Esophagus muscularis mucosa (tissue), 4 donors: ENCODE data around the gene POLR2C. TPM values are rescaled to one million over a fixed set of nuclear protein-coding genes. Genes with fewer than 3 reads are reported as not detected.

Source experiments
- DNase-seq: peaks from one replicate; pipeline ENCODE4 v3.0.0-alpha.2; 2017; ENCODE audit errors: extremely low spot score
- H3K27ac ChIP-seq, 4 donors: fragments of 200-600 bp; sonication (generic); replicated peaks in 1 of 4; 1 replicate in 3 of 4; 2 replicates in 1 of 4; pipeline ENCODE4 v1.5.1; 2016 to 2019; ENCODE audit warnings: mild to moderate bottlenecking in 1 of 4
- H3K27me3 ChIP-seq, 4 donors: fragments of 200-600 bp; sonication (generic); one replicate each; pipeline versions ENCODE4 v1.5.1 to v1.6.0; 2016 to 2019
- H3K36me3 ChIP-seq, 4 donors: fragments of 200-600 bp; sonication (generic); one replicate each; pipeline ENCODE4 v1.5.1; 2016 to 2019
- H3K4me1 ChIP-seq, 4 donors: fragments of 200-600 bp; sonication (generic); one replicate each; pipeline ENCODE4 v1.5.1; 2016 to 2019
- H3K4me3 ChIP-seq, 4 donors: fragments of 200-600 bp; sonication (generic); 1 replicate in 2 of 4; 2 replicates in 2 of 4; pipeline ENCODE4 v1.5.1; 2016 to 2019; ENCODE audit warnings: mild to moderate bottlenecking in 4 of 4, moderate library complexity in 1 of 4
- H3K9me3 ChIP-seq, 4 donors: fragments of 200-600 bp; sonication (generic); 1 replicate in 3 of 4; 2 replicates in 1 of 4; pipeline ENCODE4 v1.5.1; 2016 to 2019
- EP300 ChIP-seq: sonication (generic); formaldehyde crosslinking; IDR thresholded peaks from one replicate; pipeline ENCODE4 v1.6.1; 2017; ENCODE audit warnings: antibody characterized with exemption
- POLR2A ChIP-seq: fragments of 450-650 bp; IDR thresholded peaks from one replicate; pipeline ENCODE4 v1.6.1; 2017; ENCODE audit warnings: antibody characterized with exemption, moderate library complexity, mild to moderate bottlenecking, low read depth
- POLR2AphosphoS5 ChIP-seq, 2 donors: sonication (generic); formaldehyde crosslinking; IDR thresholded peaks; one replicate each; pipeline ENCODE4 v1.6.1; 2017; ENCODE audit warnings: antibody characterized with exemption in 2 of 2
- WGBS: methylation state at CpG from one replicate; pipeline ENCODE4 v1.1.5; 2018; 5-methylcytosine and 5-hydroxymethylcytosine counted together
- intact Hi-C: fragments of 100-400 bp; cut with DNase I; formaldehyde crosslinking; loops from one replicate; pipeline ENCODE4 v1.15.1; 2023
- total RNA-seq, 4 donors: library from RNA; depleted of rRNA; stranded (reverse); fragments of >200 nt; gene quantifications; one replicate each; pipeline versions ENCODE4 v1.1.0 to v1.2.1, GENCODE V29; 2016
- TF ChIP-seq, protein P1 (sequence below), 3 experiments: fragments of 200-600 bp in 2 of 3; fragments of 450-650 bp in 1 of 3; sonication (generic) in 2 of 3; IDR thresholded peaks; one replicate each; pipeline ENCODE4 v1.5.1; 2017 to 2019; ENCODE audit warnings: antibody characterized with exemption in 3 of 3, mild to moderate bottlenecking in 2 of 3, moderate library complexity in 1 of 3

The POLR2C gene
- total RNA-seq, 4 donors from 2014 or later = 95.5 to 154 (median 107) TPM

DNA sequence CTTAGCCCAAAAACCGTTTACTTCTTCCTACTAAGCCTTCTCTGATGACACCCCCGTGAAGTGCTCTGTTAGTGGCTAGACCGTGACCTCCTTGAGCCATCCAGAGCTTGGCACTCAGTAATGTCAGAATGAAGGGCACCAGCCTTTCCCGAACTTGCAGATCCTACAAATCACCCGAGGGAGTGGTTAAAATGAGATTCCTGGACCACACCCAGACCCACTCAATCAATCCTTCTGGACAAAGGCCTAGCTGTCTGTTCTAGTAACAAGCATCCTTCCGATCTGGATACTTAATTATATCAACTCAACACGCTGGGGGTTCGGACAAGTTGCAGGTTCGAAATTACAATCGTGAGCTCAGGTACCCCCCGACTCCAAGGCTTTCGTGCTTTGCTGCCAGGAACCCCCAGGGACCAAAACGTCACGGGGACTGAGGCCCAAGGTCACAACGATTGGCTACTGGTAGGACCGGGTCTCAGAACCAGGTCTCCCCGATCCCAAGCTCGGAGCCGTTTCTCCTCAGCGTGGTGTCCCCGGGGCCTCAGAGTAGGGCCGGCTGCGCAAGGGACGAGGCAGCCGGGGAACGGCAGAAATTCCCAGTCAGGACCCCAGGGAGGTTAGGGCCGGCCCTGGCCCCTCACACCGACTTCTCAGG, 15.8 kb upstream of the POLR2C start:
- TF ChIP-seq POLR2AphosphoS5 (IDR thresholded peaks at IDR 0.05) (no peak), POLR2A (no peak), EP300 (no peak)
- TF ChIP-seq, protein P1, sequence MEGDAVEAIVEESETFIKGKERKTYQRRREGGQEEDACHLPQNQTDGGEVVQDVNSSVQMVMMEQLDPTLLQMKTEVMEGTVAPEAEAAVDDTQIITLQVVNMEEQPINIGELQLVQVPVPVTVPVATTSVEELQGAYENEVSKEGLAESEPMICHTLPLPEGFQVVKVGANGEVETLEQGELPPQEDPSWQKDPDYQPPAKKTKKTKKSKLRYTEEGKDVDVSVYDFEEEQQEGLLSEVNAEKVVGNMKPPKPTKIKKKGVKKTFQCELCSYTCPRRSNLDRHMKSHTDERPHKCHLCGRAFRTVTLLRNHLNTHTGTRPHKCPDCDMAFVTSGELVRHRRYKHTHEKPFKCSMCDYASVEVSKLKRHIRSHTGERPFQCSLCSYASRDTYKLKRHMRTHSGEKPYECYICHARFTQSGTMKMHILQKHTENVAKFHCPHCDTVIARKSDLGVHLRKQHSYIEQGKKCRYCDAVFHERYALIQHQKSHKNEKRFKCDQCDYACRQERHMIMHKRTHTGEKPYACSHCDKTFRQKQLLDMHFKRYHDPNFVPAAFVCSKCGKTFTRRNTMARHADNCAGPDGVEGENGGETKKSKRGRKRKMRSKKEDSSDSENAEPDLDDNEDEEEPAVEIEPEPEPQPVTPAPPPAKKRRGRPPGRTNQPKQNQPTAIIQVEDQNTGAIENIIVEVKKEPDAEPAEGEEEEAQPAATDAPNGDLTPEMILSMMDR (IDR thresholded peaks at IDR 0.05) = no peak
- WGBS = 2% methylated on average over 19 of the region's 28 CpGs

DNA sequence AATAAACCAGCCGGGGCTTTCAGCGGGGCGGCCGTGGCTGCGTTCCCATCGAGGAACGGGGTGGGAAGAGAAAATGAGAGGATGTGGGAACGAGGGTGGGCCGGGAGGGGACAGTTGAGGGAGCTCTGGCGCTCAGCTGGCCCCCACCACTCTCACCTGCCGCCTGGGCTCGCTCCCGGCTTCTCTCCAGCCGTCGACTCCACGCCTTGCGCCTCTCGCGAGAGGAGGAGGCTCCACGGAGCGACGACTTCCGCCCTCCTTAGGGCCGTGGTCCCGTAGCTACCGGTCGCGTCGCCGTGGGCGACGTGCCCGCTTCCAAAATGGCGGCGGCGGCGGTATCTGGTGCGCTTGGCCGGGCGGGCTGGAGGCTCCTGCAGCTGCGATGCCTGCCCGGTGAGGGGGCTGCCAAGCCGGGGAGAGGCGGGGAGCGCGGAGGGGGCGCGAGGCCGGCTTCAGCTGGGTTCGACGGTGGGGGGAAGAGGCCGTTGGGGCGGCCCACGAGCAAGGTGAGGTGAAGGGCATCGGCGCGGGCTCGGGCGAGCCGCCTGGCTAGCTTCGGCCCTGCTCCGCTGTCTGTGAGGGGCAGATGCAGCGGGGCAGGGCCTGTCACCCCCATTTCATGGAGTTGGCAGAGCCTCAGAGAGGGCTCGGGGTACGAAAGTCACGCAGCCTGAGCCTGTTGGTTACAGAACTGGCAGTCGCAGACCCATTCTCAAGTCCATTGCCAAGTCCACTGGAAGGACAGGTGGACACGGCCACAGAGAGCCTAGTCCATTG, 15.1 kb upstream of the POLR2C start, which contains the start of the genes CIAPIN1 and COQ9:
Gene CIAPIN1, minus strand, starts transcription at position 200 of the 777 bp plus-strand sequence. CDS start 6,457 bp downstream, outside the sequence.
Gene COQ9, plus strand, starts transcription at position 294 of the 777 bp plus-strand sequence. Its CDS starts 27 bp downstream, at position 321.
- Histone ChIP-seq H3K4me3 (peak within 1 kb of the TSS; percentile 85 to 96 (median 91)), H3K9me3 (no peaks in the 10 kb centered on the region), H3K27me3 (no peaks in the 10 kb centered on the region), H3K4me1 (peaks cover 29 to 46% (median 40%) of the 10 kb centered on the region in 4 donors), H3K36me3 (peaks cover 9 to 17% (median 14%) of the 10 kb centered on the region in 4 donors), H3K27ac (peak within 1 kb of the TSS; percentile 91 to 96 (median 93))
- 4% methylated on average over 3 of the region's 68 CpGs for WGBS
- intact Hi-C loops = no loop called here
- TF ChIP-seq EP300 (no peak), POLR2AphosphoS5 (IDR thresholded peaks at IDR 0.05) (peak; percentile 94 to 96), POLR2A (peak; percentile 89)
- TF ChIP-seq, protein P1 (IDR thresholded peaks at IDR 0.05) = peak in 1 of 3 experiments; percentile 23
- DNase-seq = peak; percentile 97

More for the DNA sequence above, 15.8 kb upstream of the POLR2C start:
- peaks cover 4 to 10% (median 7%) of the 10 kb centered on the region in 4 donors for H3K36me3 ChIP-seq
- H3K27ac ChIP-seq = peak overlapping the region; percentile 91 to 96 (median 93)
- H3K9me3 ChIP-seq = no peaks in the 10 kb centered on the region
- DNase-seq = no peak
- peaks cover 29 to 46% (median 40%) of the 10 kb centered on the region in 4 donors for H3K4me1 ChIP-seq
- no peaks in the 10 kb centered on the region for H3K27me3 ChIP-seq
- intact Hi-C loops = no loop called here
- peak overlapping the region; percentile 85 to 96 (median 91) for H3K4me3 ChIP-seq

DNA sequence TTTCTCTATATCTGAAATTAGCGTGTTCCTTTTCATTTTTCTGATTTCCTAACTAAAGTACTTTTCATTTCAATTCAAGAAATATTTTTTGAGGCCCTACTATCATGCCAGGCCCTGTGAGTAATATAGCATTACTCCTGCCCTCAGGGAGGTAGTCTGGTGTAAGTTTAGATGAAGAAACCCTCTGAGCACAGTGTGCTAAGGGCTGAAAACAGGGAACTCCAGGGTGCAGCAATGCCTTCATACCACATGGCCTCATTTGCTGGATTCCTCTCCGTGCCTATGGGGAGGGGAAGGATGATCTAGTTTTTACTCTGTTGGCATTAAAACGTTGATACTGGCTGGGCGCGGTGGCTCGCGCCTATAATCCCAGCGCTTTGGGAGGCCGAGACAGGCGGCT, 10.5 kb upstream of the POLR2C start:
- no peaks in the 10 kb centered on the region for H3K27me3 ChIP-seq
- TF ChIP-seq, protein P1 (IDR thresholded peaks at IDR 0.05) = no peak
- TF ChIP-seq EP300 (no peak), POLR2AphosphoS5 (IDR thresholded peaks at IDR 0.05) (no peak), POLR2A (no peak)
- DNase-seq = no peak
- H3K9me3 ChIP-seq = no peaks in the 10 kb centered on the region
- intact Hi-C loops = no loop called here
- H3K36me3 ChIP-seq = peaks cover 49 to 64% (median 60%) of the 10 kb centered on the region in 4 donors
- peaks cover 17 to 25% (median 24%) of the 10 kb centered on the region in 4 donors for H3K4me1 ChIP-seq
- no peak overlapping the region for H3K27ac ChIP-seq
- 96% methylated on average over 10 of the region's 10 CpGs for WGBS
- no peak overlapping the region for H3K4me3 ChIP-seq

DNA sequence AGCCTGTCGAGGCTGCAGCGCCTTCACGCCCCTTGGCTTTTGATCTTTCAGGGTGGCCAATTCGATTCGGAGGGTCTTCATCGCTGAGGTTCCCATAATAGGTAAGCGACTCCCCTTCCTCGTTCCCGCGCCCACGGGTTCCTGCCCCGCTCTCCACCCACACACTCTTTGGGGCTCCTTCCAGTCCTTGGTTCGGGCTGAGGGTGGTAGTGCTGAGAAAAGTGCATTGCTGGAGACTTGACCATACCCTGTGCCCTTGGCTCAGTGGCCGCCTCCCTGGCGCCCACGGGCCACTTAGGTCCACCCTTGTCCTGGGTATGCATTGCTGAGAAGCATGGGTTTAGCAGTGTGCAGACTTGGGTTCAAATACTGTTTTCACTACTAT, 491 bp downstream of the POLR2C start:
- intact Hi-C loops = no loop called here
- Histone ChIP-seq H3K36me3 (peaks cover 42 to 78% (median 69%) of the 10 kb centered on the region in 4 donors), H3K27me3 (no peaks in the 10 kb centered on the region), H3K4me3 (peak overlapping the region; percentile 77 to 95 (median 84)), H3K27ac (peak overlapping the region; percentile 85 to 90 (median 87)), H3K4me1 (peaks cover 28 to 32% (median 30%) of the 10 kb centered on the region in 4 donors), H3K9me3 (no peaks in the 10 kb centered on the region)
- 1% methylated on average over 13 of the region's 16 CpGs for WGBS
- DNase-seq = no peak
- TF ChIP-seq EP300 (no peak), POLR2AphosphoS5 (IDR thresholded peaks at IDR 0.05) (no peak), POLR2A (no peak)
- TF ChIP-seq, protein P1 (IDR thresholded peaks at IDR 0.05) = no peak
